Hepatocyte (in vitro differentiated cells): ENCODE results near the gene CLIP2.

Experiments used
- EZH2 ChIP-seq: fragments of 200-600 bp; sonication (generic); IDR thresholded peaks from 2 replicates; pipeline ENCODE4 v1.6.1; 2016; ENCODE audit warnings: antibody characterized with exemption, mild to moderate bottlenecking, borderline replicate concordance
- EZH2phosphoT487 ChIP-seq: fragments of 200-600 bp; sonication (generic); IDR thresholded peaks from one replicate; pipeline ENCODE4 v1.6.1; 2018; ENCODE audit warnings: antibody characterized with exemption, mild to moderate bottlenecking, low read depth, moderate library complexity; ENCODE audit not compliant: unreplicated experiment, severe bottlenecking
- TF ChIP-seq, protein P1 (sequence below): fragments of 200-600 bp; sonication (generic); IDR thresholded peaks from 2 replicates; pipeline ENCODE4 v1.5.1; 2016; ENCODE audit warnings: antibody characterized with exemption, mild to moderate bottlenecking; ENCODE audit not compliant: poor library complexity

GRCh38 chr7:74404741-74405140 is 115.5 kb downstream of the CLIP2 start:
- TF ChIP-seq, protein P1, sequence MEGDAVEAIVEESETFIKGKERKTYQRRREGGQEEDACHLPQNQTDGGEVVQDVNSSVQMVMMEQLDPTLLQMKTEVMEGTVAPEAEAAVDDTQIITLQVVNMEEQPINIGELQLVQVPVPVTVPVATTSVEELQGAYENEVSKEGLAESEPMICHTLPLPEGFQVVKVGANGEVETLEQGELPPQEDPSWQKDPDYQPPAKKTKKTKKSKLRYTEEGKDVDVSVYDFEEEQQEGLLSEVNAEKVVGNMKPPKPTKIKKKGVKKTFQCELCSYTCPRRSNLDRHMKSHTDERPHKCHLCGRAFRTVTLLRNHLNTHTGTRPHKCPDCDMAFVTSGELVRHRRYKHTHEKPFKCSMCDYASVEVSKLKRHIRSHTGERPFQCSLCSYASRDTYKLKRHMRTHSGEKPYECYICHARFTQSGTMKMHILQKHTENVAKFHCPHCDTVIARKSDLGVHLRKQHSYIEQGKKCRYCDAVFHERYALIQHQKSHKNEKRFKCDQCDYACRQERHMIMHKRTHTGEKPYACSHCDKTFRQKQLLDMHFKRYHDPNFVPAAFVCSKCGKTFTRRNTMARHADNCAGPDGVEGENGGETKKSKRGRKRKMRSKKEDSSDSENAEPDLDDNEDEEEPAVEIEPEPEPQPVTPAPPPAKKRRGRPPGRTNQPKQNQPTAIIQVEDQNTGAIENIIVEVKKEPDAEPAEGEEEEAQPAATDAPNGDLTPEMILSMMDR = no peak
- TF ChIP-seq EZH2phosphoT487 (no peak), EZH2 (no peak)
